MM.1S (cell line): ENCODE data around the gene TUBB2B.

Source experiments
- CTCF ChIP-seq: fragments of 300-600 bp; sonication (generic); IDR thresholded peaks from 2 replicates; pipeline ENCODE4 v1.5.1; 2016; ENCODE audit warnings: antibody characterized with exemption, low read length, mixed read lengths
- EZH2 ChIP-seq: fragments of 300-600 bp; sonication (generic); optimal IDR thresholded peaks from 2 replicates; pipeline ENCODE3; 2017; ENCODE audit warnings: low read depth, mild to moderate bottlenecking, antibody characterized with exemption, low read length, mixed read lengths
- EZH2phosphoT487 ChIP-seq: fragments of 300-600 bp; sonication (generic); IDR thresholded peaks from 2 replicates; pipeline ENCODE4 v1.6.1; 2018; ENCODE audit warnings: antibody characterized with exemption, low read length

- TF ChIP-seq CTCF (no peak), EZH2 (no peak), EZH2phosphoT487 (no peak)
Observed at GRCh38 chr6:3190779-3191178, 36.7 kb downstream of the TUBB2B start.
